ENCODE results near the gene SLC25A11.

The SLC25A11 gene

GRCh38 chr17:4893272-4893671 is 46.6 kb downstream of the SLC25A11 start:
- no peak for DNase-seq

GRCh38 chr17:4892499-4893221 is 47.2 kb downstream of the SLC25A11 start:
- DNase-seq: no peak

- DNase-seq: no peak
Measured at GRCh38 chr17:4891411-4892410, 48.1 kb downstream of the SLC25A11 start.

GRCh38 chr17:4887581-4887980 is 52.3 kb downstream of the SLC25A11 start:
- DNase-seq: no peak
